Stimulated activated CD8-positive, alpha-beta memory T cell treated with anti-CD3 and anti-CD28 coated beads, Interleukin-4, amount 100 ng/mL, for 24 hours (primary cell): ENCODE results near the gene RNLS.

Experiments used
- DNase-seq: peaks from one replicate; pipeline ENCODE4 v3.0.0-alpha.2; 2020; ENCODE audit warnings: low read depth

Gene RNLS

GRCh38 chr10:88582806-88583583 is at the start of gene RNLS:
RNLS (minus strand) TSS chr10:88583318.
- DNase-seq, result peak; percentile 50

GRCh38 chr10:88624840-88625239 is 41.7 kb upstream of the RNLS start:
- DNase-seq, result no peak

- DNase-seq, result no peak
Measured at GRCh38 chr10:88623835-88624234, 40.7 kb upstream of the RNLS start.

GRCh38 chr10:88620441-88620840 is 37.3 kb upstream of the RNLS start:
- DNase-seq, result no peak

- DNase-seq, result no peak
Measured at GRCh38 chr10:88618496-88618895, 35.4 kb upstream of the RNLS start.

- DNase-seq, result no peak
Measured at GRCh38 chr10:88617772-88618300, 34.7 kb upstream of the RNLS start.

- no peak for DNase-seq
Measured at GRCh38 chr10:88616250-88616977, 33.3 kb upstream of the RNLS start.

- DNase-seq, result no peak
Measured at GRCh38 chr10:88608780-88609179, 25.7 kb upstream of the RNLS start.

GRCh38 chr10:88608052-88608732 is 25.1 kb upstream of the RNLS start:
- DNase-seq, result no peak

GRCh38 chr10:88598055-88598454 is 14.9 kb upstream of the RNLS start:
- DNase-seq, result no peak

- no peak for DNase-seq
Measured at GRCh38 chr10:88594482-88594881, 11.4 kb upstream of the RNLS start.

GRCh38 chr10:88592906-88593305 is 9.8 kb upstream of the RNLS start:
- DNase-seq, result no peak

GRCh38 chr10:88592381-88592780 is 9.3 kb upstream of the RNLS start:
- DNase-seq, result no peak

- DNase-seq, result no peak
Measured at GRCh38 chr10:88586462-88586861, 3.3 kb upstream of the RNLS start, which contains the start of gene LIPJ. LIPJ (plus strand) TSS chr10:88586762; CDS start chr10:88590688, 3,926 bp downstream.

- DNase-seq, result no peak
Measured at GRCh38 chr10:88583584-88583957, 453 bp upstream of the RNLS start.

GRCh38 chr10:88582411-88582805 is 710 bp downstream of the RNLS start:
- no peak for DNase-seq

GRCh38 chr10:88565072-88565471 is 18.0 kb downstream of the RNLS start:
- no peak for DNase-seq

GRCh38 chr10:88562152-88562551 is 21.0 kb downstream of the RNLS start:
- DNase-seq, result no peak

- no peak for DNase-seq
Measured at GRCh38 chr10:88557658-88558057, 25.5 kb downstream of the RNLS start.

GRCh38 chr10:88557256-88557655 is 25.9 kb downstream of the RNLS start:
- no peak for DNase-seq

- no peak for DNase-seq
Measured at GRCh38 chr10:88555190-88555908, 27.8 kb downstream of the RNLS start.
